Measurements from ENCODE around the gene SGCD.

SGCD gene

DNA sequence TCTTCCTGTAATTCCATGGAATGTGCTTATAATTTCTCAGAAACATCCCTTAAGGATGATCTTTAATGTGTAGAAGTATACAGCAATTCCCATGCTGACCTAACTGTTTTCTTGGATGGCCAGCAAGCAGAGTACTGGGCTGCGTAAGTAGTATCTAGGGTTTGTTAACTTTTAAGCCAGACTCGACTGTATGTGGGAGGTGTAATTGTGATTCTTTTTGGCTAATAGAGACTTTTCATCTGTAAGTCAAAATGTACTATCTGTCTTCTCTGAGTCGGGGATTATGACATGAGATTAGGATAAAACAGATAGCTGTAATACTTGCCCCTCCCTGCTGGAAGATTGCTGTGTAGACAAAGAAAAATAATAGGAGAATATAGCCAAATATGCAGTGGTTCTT, 169.3 kb downstream of the SGCD start:
- H3K4me3 ChIP-seq (ENCODE audit: low read length): no peak overlapping the region
- DNase-seq (ENCODE audit: low read depth): no peak
- no peak for TF ChIP-seq CTCF (IDR thresholded peaks at IDR 0.05; ENCODE audit: insufficient read depth, low read depth, low read length, missing control alignments)

DNA sequence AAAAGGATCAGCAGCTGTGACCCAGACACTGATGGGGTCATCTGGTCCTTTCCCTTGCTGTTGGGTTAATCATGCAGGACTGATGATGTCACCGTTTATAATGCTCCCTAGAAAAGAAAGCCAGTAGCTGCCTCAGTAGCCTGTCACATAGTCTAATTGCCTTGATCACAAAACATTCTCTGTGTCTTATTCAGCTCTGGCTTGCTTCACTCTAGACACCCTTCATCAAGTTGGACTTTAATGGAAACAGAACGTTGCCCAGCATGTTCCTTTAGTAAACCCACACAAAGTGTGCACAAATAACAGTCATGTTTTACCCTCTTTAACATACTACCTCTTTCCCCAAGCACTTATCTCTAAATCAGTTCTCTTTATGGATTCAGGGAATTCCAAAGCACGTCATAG, 170.8 kb downstream of the SGCD start:
- H3K4me3 ChIP-seq (ENCODE audit: low read length): no peak overlapping the region
- no peak for TF ChIP-seq CTCF (IDR thresholded peaks at IDR 0.05; ENCODE audit: insufficient read depth, low read depth, low read length, missing control alignments)
- peak; percentile 22 for DNase-seq (ENCODE audit: low read depth)

GRCh38 chr5:156498226-156498980, 171.4 kb downstream of the SGCD start:
- no peak for DNase-seq (ENCODE audit: low read depth)
- no peak for TF ChIP-seq CTCF (IDR thresholded peaks at IDR 0.05; ENCODE audit: insufficient read depth, low read depth, low read length, missing control alignments)
- H3K4me3 ChIP-seq (ENCODE audit: low read length): no peak overlapping the region

DNA sequence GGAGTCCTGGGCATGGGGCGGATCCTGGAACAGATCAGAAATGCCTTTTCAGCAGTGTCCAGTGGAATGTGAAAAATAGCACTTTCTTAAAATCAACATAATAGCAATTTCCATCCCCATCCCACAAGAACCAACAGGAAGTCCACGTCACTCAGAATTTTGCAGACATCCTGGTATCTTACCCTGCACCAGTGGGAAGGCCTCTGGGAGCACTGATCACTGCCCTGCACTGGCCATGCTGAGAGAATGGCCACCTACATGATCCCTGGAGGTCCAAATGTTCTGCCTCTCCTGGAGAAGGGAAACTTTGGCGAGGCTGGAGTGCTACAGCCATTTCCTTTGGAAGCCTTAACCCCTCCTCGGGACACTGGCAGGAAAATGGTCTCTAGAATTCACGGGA, 173.8 kb downstream of the SGCD start:
- TF ChIP-seq CTCF (IDR thresholded peaks at IDR 0.05; ENCODE audit: insufficient read depth, low read depth, low read length, missing control alignments): no peak
- no peak for DNase-seq (ENCODE audit: low read depth)
- H3K4me3 ChIP-seq (ENCODE audit: low read length): no peak overlapping the region

DNA sequence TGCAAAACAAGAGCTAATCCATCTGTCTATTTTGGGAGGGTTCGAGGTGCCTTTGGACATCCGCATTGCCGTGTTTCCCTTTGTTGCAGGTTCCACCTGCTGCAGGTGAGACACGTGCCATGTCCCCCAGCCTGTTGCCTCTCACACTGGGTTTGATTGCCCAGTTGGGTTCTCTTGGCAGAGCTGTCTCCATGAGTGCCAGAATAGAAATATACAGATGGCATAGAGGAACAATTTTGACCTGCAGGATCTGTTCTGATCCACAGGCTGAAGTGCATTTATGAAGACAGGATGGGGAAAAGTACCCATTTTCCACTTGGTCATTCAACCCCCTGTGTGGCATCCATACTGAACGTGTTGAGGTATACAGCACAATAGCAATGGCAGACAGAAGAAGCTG, 178.1 kb downstream of the SGCD start:
- TF ChIP-seq CTCF (IDR thresholded peaks at IDR 0.05; ENCODE audit: insufficient read depth, low read depth, low read length, missing control alignments): no peak
- DNase-seq (ENCODE audit: low read depth): no peak
- H3K4me3 ChIP-seq (ENCODE audit: low read length): no peak overlapping the region

- DNase-seq (ENCODE audit: low read depth): no peak
Observed at GRCh38 chr5:156513123-156513815, 186.3 kb downstream of the SGCD start.

More at GRCh38 chr5:156513123-156513815, 186.3 kb downstream of the SGCD start:
- H3K4me3 ChIP-seq (ENCODE audit: low read length): no peak overlapping the region
- no peak for TF ChIP-seq CTCF (IDR thresholded peaks at IDR 0.05; ENCODE audit: insufficient read depth, low read depth, low read length, missing control alignments)

All from epithelial cell of esophagus (primary cell).